Gastrocnemius medialis (tissue), 4 donors: Measurements from ENCODE around the gene SLC30A2. TPM values are rescaled to one million over a fixed set of nuclear protein-coding genes. Genes with fewer than 3 reads are reported as not detected.

ENCODE experiments used
- ATAC-seq, 2 donors: fragments of 150-250 bp; one replicate each; pipeline ENCODE4 v1.9.1; 2016
- DNase-seq, 2 donors: peaks; one replicate each; pipeline ENCODE4 v3.0.0-alpha.2; 2019
- H3K27ac ChIP-seq, 4 donors: fragments of 200-600 bp; sonication (generic); 1 replicate in 1 of 4; 2 replicates in 3 of 4; pipeline ENCODE4 v1.5.1; 2016 to 2018; ENCODE audit warnings: mild to moderate bottlenecking in 2 of 4, moderate library complexity in 1 of 4
- H3K27me3 ChIP-seq, 3 donors: fragments of 200-600 bp; sonication (generic) in 2 of 3; 1 replicate in 1 of 3; 2 replicates in 2 of 3; pipeline versions ENCODE4 v1.5.1 to v1.6.0; 2016 to 2019; ENCODE audit warnings: mild to moderate bottlenecking in 1 of 3, moderate library complexity in 1 of 3
- H3K36me3 ChIP-seq, 2 donors: fragments of 200-600 bp; sonication (generic) in 1 of 2; one replicate each; pipeline ENCODE4 v1.5.1; 2017 to 2018
- H3K4me1 ChIP-seq, 2 donors: fragments of 200-600 bp; sonication (generic) in 1 of 2; one replicate each; pipeline ENCODE4 v1.5.1; 2016 to 2017; ENCODE audit warnings: mild to moderate bottlenecking in 2 of 2
- H3K4me3 ChIP-seq, 4 donors: fragments of 200-600 bp; sonication (generic) in 3 of 4; 1 replicate in 1 of 4; 2 replicates in 3 of 4; pipeline ENCODE4 v1.5.1; 2016 to 2019; ENCODE audit warnings: mild to moderate bottlenecking in 2 of 4
- H3K9me3 ChIP-seq, 3 donors: fragments of 200-600 bp; sonication (generic) in 2 of 3; 1 replicate in 1 of 3; 2 replicates in 2 of 3; pipeline ENCODE4 v1.5.1; 2016 to 2019
- CTCF ChIP-seq, 5 experiments: fragments of 450-650 bp in 3 of 5; fragments of 200-600 bp in 2 of 5; sonication (generic) in 2 of 5; IDR thresholded peaks in 4 of 5; conservative IDR thresholded peaks in 1 of 5; 1 replicate in 4 of 5; 2 replicates in 1 of 5; pipeline ENCODE4 v1.5.1; 2016 to 2019; ENCODE audit warnings: antibody characterized with exemption in 5 of 5, mild to moderate bottlenecking in 3 of 5, moderate library complexity in 3 of 5
- POLR2A ChIP-seq, 2 donors: fragments of 450-650 bp; IDR thresholded peaks; one replicate each; pipeline ENCODE4 v1.6.1; 2017; ENCODE audit warnings: antibody characterized with exemption in 2 of 2, mild to moderate bottlenecking in 2 of 2, moderate library complexity in 2 of 2
- in situ Hi-C, 4 donors: fragments of 200-750 bp; cut with MboI; loops; one replicate each; pipeline versions ENCODE4 v1.15.0 to v1.8.0; 2017; ENCODE audit warnings: low sequenced_read_pairs in 4 of 4
- intact Hi-C: fragments of 100-400 bp; cut with DNase I; formaldehyde crosslinking; loops from one replicate; pipeline ENCODE4 v1.15.1; 2023; ENCODE audit warnings: low total_unique reads
- total RNA-seq, 4 donors: library from RNA; depleted of rRNA; stranded (reverse); fragments of >200 nt; gene quantifications; one replicate each; pipeline versions ENCODE4 v1.1.0 to v1.2.3, GENCODE V29; 2016

SLC30A2 gene
- total RNA-seq, 4 donors from 2014 or later, result 1.2 to 5.2 (median 3.1) TPM

DNA sequence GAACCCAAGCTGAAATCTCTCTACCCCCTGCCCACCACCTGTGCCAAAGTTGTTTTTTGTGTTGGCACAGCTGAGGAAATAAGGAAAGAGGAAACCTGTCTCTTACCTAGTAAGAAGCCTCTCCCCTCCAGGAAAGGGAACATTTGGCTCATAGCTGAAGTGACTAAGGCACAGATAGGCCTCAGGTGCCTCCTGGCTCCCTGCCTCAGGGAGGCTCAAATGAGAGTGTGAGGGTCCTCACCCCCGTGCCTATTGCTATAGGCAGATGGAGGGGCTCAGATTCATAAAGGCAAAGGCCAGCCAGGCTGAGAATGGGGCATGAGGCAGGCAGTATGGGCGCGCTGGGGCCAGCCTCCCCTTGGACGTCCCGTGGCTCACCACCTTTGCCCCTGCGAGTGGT lies 7.4 kb downstream of the SLC30A2 start:
- TF ChIP-seq POLR2A (IDR thresholded peaks at IDR 0.05) (no peak), CTCF (IDR thresholded peaks at IDR 0.05 in 4 of 5, conservative IDR thresholded peaks at IDR 0.05 in 1 of 5) (no peak)
- Histone ChIP-seq H3K9me3 (no peaks in the 10 kb centered on the region), H3K27ac (peak overlapping the region; percentile 91 to 99 (median 98)), H3K4me3 (no peak overlapping the region), H3K36me3 (no peaks in the 10 kb centered on the region), H3K27me3 (no peaks in the 10 kb centered on the region), H3K4me1 (peaks cover 33% of the 10 kb centered on the region in 2 donors)
- in situ Hi-C loops, result loop anchor here in 2 of 4 donors (10.0 to 25.0 kb wide), 2 partner anchors 106 to 124 kb away; partner anchors contain the start of genes C1orf232 (in 1 of the 2), FAM110D (in 1 of the 2), ZNF593 (in 1 of the 2) and ZNF593OS (in 1 of the 2)
- intact Hi-C loops, result loop anchor here (5.0 kb wide), 3 partner anchors 74 to 194 kb away; partner anchors contain the start of genes CEP85 and PDIK1L
- DNase-seq (no peak), ATAC-seq (no peak)

DNA sequence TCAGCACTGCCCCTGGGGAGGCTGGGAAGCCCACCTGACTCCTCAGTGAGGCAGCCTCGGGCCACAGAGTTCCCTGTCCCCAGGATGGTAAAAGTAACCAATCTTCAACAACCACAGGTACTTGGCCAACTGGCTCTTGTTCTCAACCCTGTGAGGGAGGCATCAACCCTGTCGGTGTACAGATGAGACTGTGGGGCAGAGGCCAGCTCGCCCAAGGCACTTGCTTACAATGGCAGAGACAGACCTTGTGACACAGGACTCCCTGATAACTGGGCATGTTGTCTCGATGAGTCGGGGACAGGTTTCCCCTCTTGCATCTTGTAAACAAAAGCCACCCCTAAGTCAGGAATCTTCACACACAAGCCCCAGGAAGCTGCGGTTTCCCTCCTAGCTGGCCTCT lies 8.0 kb downstream of the SLC30A2 start:
- intact Hi-C loops, result loop anchor here (5.0 kb wide), 3 partner anchors 74 to 194 kb away; partner anchors contain the start of genes CEP85 and PDIK1L
- in situ Hi-C loops, result loop anchor here in 2 of 4 donors (10.0 to 25.0 kb wide), 2 partner anchors 107 to 124 kb away; partner anchors contain the start of genes C1orf232 (in 1 of the 2), FAM110D (in 1 of the 2), ZNF593 (in 1 of the 2) and ZNF593OS (in 1 of the 2)
- DNase-seq (peak; percentile 82 to 85), ATAC-seq (peak; percentile 18)
- TF ChIP-seq CTCF (IDR thresholded peaks at IDR 0.05 in 4 of 5, conservative IDR thresholded peaks at IDR 0.05 in 1 of 5) (no peak), POLR2A (IDR thresholded peaks at IDR 0.05) (peak in 1 of 2 donors; percentile 24)
- Histone ChIP-seq H3K27me3 (no peaks in the 10 kb centered on the region), H3K4me3 (no peak overlapping the region), H3K27ac (peak overlapping the region; percentile 91 to 99 (median 98)), H3K36me3 (no peaks in the 10 kb centered on the region), H3K9me3 (no peaks in the 10 kb centered on the region), H3K4me1 (peaks cover 33% of the 10 kb centered on the region in 2 donors)

GRCh38 chr1:26036756-26037281 lies 9.1 kb downstream of the SLC30A2 start:
- peak in 1 of 2 donors; percentile 48 for TF ChIP-seq POLR2A (IDR thresholded peaks at IDR 0.05)
- no peak for TF ChIP-seq CTCF (IDR thresholded peaks at IDR 0.05 in 4 of 5, conservative IDR thresholded peaks at IDR 0.05 in 1 of 5)
- intact Hi-C loops (loop anchor here (1.0 to 5.0 kb wide), 7 partner anchors 35 to 195 kb away; partner anchors contain the start of genes CEP85 and PDIK1L), in situ Hi-C loops (loop anchor here in 2 of 4 donors (10.0 to 25.0 kb wide), 2 partner anchors 108 to 125 kb away; partner anchors contain the start of genes C1orf232 (in 1 of the 2), FAM110D (in 1 of the 2), ZNF593 (in 1 of the 2) and ZNF593OS (in 1 of the 2))
- peak overlapping the region; percentile 91 to 99 (median 98) for H3K27ac ChIP-seq
- ATAC-seq (peak; percentile 5 to 18), DNase-seq (no peak)
- H3K27me3 ChIP-seq, result no peaks in the 10 kb centered on the region
- H3K4me1 ChIP-seq, result peaks cover 33% of the 10 kb centered on the region in 2 donors
- no peaks in the 10 kb centered on the region for H3K9me3 ChIP-seq
- no peaks in the 10 kb centered on the region for H3K36me3 ChIP-seq
- H3K4me3 ChIP-seq, result peak overlapping the region in 1 of 4 donors; percentile 19

DNA sequence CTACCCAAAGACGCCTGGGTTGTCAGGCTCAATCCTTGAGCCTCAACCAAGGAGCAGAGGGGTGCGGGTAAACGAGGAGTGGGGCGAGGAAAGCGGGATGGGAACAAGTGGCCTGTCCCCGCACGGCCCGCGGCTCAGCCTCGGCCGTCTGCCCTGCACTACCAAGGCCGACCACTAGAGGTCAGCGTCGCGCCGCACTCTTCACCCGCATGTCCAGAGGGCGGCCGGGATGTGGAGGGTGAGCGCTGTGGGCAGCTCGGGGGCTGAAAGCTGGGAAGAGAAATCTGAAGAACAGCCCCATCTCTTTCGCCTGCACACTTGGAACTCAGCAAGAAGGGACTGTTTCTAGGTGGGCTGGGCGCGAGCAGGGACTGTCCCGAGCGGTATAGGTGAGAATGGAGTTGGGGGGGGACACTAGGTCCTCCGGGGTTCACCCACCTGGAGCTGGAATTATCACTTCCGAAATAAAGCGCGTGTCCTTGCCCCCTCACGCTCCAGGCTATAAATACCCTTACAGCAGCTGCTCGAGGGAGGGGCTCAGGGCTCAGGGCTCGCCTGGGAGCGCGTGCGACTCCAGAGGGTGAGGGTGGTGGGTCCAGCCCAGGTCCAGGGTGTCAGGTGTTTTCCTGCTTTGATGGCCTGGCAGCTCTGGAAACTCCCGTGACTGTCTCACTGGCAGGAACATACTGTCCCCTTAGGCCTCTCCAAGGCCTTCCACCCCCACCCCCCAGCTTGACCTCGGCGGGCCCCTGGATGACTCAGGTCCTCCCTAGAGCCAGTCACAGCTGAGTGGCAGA lies 9.8 kb downstream of the SLC30A2 start:
- intact Hi-C loops (loop anchor here (1.0 to 5.0 kb wide), 7 partner anchors 36 to 196 kb away; partner anchors contain the start of genes CEP85 and PDIK1L), in situ Hi-C loops (loop anchor here in 2 of 4 donors (10.0 to 25.0 kb wide), 2 partner anchors 109 to 126 kb away; partner anchors contain the start of genes C1orf232 (in 1 of the 2), FAM110D (in 1 of the 2), ZNF593 (in 1 of the 2) and ZNF593OS (in 1 of the 2))
- peak overlapping the region; percentile 77 to 91 (median 86) for H3K4me3 ChIP-seq
- TF ChIP-seq POLR2A (IDR thresholded peaks at IDR 0.05) (peak; percentile 42 to 73), CTCF (IDR thresholded peaks at IDR 0.05 in 4 of 5, conservative IDR thresholded peaks at IDR 0.05 in 1 of 5) (peak; percentile 99 to 100 (median 100))
- H3K36me3 ChIP-seq, result no peaks in the 10 kb centered on the region
- H3K27me3 ChIP-seq, result no peaks in the 10 kb centered on the region
- peak; percentile 65 to 69 for ATAC-seq
- peak overlapping the region; percentile 91 to 99 (median 98) for H3K27ac ChIP-seq
- no peaks in the 10 kb centered on the region for H3K9me3 ChIP-seq
- peak; percentile 96 to 99 for DNase-seq
- peaks cover 33% of the 10 kb centered on the region in 2 donors for H3K4me1 ChIP-seq
